GM12878 (cell line): ENCODE results near the gene CMTM1.

Experiments used
- ATF7 ChIP-seq: fragments of 450-650 bp; IDR thresholded peaks from 2 replicates; pipeline ENCODE4 v1.6.1; 2016; ENCODE audit warnings: low read depth, mild to moderate bottlenecking
- BHLHE40 ChIP-seq, 2 experiments: fragments of 450-650 bp in 1 of 2; IDR thresholded peaks; 2 replicates each; pipeline ENCODE4 v1.6.1; 2011 to 2017; ENCODE audit warnings: low read depth in 2 of 2, borderline replicate concordance in 1 of 2, improper control_type of control experiment in 1 of 2, low read length in 1 of 2, mild to moderate bottlenecking in 1 of 2
- FOXM1 ChIP-seq: IDR thresholded peaks from 2 replicates; pipeline ENCODE4 v1.6.1; 2012; ENCODE audit warnings: low read depth, mild to moderate bottlenecking, inconsistent platforms, low read length, moderate library complexity
- NFIC ChIP-seq: IDR thresholded peaks from 2 replicates; pipeline ENCODE4 v1.6.1; 2012; ENCODE audit warnings: low read depth, mild to moderate bottlenecking, inconsistent platforms, low read length, moderate library complexity
- RCOR1 ChIP-seq: conservative IDR thresholded peaks from 2 replicates; pipeline ENCODE4 v1.6.1; 2012; ENCODE audit warnings: low read depth, low read length, improper control_type of control experiment
- YY1 ChIP-seq: IDR thresholded peaks from 2 replicates; pipeline ENCODE4 v1.6.1; 2011; ENCODE audit warnings: low read depth, mild to moderate bottlenecking, low read length
- ZNF24 ChIP-seq: fragments of 450-650 bp; IDR thresholded peaks from 2 replicates; pipeline ENCODE4 v1.6.1; 2017; ENCODE audit warnings: antibody characterized with exemption, mild to moderate bottlenecking
- TF ChIP-seq, protein P1 (sequence below): IDR thresholded peaks from 2 replicates; pipeline ENCODE4 v1.6.1; 2012; ENCODE audit warnings: low read depth, low read length, improper control_type of control experiment
- TF ChIP-seq, protein P2 (sequence below): fragments of 450-650 bp; IDR thresholded peaks from 2 replicates; pipeline ENCODE4 v1.6.1; 2017; ENCODE audit warnings: mild to moderate bottlenecking, moderate library complexity
- TF ChIP-seq, protein P3 (sequence below), 3 experiments: IDR thresholded peaks in 2 of 3; conservative IDR thresholded peaks in 1 of 3; 2 replicates each; pipeline ENCODE4 v1.5.1; 2011; ENCODE audit warnings: low read depth in 3 of 3, low read length in 3 of 3, mild to moderate bottlenecking in 3 of 3, control low read depth in 2 of 3, moderate library complexity in 2 of 3, inconsistent platforms in 1 of 3, mixed read lengths in 1 of 3; ENCODE audit not compliant: control insufficient read depth in 2 of 3, insufficient read depth in 1 of 3; ENCODE audit errors: extremely low read depth in 1 of 3

DNA sequence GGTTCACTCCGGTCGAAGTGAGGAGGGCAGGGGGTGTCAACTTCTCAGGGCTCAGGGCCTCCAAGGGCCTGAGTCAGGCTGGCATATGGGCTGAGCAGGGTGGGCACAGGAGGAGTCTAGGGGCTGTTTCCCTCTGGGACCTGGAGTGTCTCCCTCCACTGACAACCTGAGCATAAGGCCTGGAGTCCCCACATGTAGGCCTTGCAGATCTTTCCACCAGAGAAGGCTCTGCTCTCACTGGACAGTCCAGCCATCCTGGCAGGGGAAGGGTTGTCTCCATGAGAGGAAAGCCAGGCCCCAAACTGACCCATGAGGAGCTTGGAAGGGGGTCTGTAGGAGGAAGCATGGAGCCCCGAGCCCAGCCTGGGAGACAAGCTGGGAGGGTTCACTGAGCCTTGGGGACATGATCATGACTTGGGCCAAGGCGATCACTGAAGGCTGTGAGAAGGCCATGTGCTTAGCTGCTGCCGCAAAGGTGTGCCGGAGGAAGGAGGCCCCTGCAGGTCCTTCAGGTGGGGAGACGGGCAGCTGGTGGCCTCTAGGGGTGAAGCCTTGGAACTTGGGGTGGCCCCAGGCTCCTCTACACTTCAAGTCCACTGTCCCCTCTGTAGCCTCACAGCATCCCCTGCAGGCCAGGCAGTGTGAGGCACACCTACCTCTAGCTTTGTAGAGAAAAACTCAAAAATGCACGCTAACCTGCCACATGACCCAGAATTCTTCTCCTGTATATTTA lies 22.9 kb downstream of the CMTM1 start:
- TF ChIP-seq BHLHE40 (IDR thresholded peaks at IDR 0.05; ENCODE audit: borderline replicate concordance in 1 of 2, low read depth in 2 of 2, low read length in 1 of 2) (peak; percentile 38 to 39; a peak in 1 of 4 replicates), FOXM1 (0 out of 2 replicates have a peak, but pooled peaks have one; percentile 25), RCOR1 (no peak), YY1 (peak; percentile 60), NFIC (no peak), ATF7 (no peak), ZNF24 (no peak)
- TF ChIP-seq, protein P1, sequence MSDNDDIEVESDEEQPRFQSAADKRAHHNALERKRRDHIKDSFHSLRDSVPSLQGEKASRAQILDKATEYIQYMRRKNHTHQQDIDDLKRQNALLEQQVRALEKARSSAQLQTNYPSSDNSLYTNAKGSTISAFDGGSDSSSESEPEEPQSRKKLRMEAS: no peak
- TF ChIP-seq, protein P2, sequence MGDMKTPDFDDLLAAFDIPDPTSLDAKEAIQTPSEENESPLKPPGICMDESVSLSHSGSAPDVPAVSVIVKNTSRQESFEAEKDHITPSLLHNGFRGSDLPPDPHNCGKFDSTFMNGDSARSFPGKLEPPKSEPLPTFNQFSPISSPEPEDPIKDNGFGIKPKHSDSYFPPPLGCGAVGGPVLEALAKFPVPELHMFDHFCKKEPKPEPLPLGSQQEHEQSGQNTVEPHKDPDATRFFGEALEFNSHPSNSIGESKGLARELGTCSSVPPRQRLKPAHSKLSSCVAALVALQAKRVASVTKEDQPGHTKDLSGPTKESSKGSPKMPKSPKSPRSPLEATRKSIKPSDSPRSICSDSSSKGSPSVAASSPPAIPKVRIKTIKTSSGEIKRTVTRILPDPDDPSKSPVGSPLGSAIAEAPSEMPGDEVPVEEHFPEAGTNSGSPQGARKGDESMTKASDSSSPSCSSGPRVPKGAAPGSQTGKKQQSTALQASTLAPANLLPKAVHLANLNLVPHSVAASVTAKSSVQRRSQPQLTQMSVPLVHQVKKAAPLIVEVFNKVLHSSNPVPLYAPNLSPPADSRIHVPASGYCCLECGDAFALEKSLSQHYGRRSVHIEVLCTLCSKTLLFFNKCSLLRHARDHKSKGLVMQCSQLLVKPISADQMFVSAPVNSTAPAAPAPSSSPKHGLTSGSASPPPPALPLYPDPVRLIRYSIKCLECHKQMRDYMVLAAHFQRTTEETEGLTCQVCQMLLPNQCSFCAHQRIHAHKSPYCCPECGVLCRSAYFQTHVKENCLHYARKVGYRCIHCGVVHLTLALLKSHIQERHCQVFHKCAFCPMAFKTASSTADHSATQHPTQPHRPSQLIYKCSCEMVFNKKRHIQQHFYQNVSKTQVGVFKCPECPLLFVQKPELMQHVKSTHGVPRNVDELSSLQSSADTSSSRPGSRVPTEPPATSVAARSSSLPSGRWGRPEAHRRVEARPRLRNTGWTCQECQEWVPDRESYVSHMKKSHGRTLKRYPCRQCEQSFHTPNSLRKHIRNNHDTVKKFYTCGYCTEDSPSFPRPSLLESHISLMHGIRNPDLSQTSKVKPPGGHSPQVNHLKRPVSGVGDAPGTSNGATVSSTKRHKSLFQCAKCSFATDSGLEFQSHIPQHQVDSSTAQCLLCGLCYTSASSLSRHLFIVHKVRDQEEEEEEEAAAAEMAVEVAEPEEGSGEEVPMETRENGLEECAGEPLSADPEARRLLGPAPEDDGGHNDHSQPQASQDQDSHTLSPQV: no peak
- TF ChIP-seq, protein P3, sequence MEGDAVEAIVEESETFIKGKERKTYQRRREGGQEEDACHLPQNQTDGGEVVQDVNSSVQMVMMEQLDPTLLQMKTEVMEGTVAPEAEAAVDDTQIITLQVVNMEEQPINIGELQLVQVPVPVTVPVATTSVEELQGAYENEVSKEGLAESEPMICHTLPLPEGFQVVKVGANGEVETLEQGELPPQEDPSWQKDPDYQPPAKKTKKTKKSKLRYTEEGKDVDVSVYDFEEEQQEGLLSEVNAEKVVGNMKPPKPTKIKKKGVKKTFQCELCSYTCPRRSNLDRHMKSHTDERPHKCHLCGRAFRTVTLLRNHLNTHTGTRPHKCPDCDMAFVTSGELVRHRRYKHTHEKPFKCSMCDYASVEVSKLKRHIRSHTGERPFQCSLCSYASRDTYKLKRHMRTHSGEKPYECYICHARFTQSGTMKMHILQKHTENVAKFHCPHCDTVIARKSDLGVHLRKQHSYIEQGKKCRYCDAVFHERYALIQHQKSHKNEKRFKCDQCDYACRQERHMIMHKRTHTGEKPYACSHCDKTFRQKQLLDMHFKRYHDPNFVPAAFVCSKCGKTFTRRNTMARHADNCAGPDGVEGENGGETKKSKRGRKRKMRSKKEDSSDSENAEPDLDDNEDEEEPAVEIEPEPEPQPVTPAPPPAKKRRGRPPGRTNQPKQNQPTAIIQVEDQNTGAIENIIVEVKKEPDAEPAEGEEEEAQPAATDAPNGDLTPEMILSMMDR (IDR thresholded peaks at IDR 0.05 in 2 of 3, conservative IDR thresholded peaks at IDR 0.05 in 1 of 3; ENCODE audit: control insufficient read depth in 2 of 3, extremely low read depth in 1 of 3, insufficient read depth in 1 of 3, low read depth in 3 of 3, low read length in 3 of 3): peak; percentile 89 to 96 (median 91)
